GM19351 (cell line): Measurements from ENCODE around the gene HOXB3.

Experiments
- ATAC-seq: cut with Tn5 transposase; IDR thresholded peaks from one replicate; pipeline ENCODE4 v1.9.1; 2021; ENCODE audit warnings: mild to moderate bottlenecking, moderate library complexity; ENCODE audit not compliant: unreplicated experiment

Gene HOXB3

GRCh38 chr17:48589831-48590606 lies at the start of gene HOXB3:
TSS of gene HOXB3 (minus strand) at chr17:48590241. CDS start at chr17:48552474, 37,767 bp downstream.
- ATAC-seq = no peak

DNA sequence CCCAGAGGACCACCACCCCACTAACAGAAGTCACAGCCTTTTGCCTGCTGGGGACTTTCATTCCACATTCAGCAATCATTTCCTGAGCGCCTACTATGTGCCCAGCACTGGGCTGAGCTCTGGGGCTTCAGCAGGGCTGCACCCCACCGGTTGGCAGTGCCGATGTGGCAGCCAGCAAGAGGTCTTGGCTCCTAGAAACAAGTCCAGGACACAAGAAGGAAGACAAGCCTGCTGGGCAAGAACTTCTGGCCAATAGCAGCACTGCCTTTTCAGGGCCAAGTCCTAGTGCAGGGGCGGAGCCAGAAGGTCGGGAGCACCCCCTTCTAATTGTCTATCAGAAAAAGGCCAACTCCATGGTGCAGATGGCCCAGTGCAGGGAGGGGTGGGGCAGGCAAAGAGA lies 49.1 kb upstream of the HOXB3 start:
- ATAC-seq = no peak

DNA sequence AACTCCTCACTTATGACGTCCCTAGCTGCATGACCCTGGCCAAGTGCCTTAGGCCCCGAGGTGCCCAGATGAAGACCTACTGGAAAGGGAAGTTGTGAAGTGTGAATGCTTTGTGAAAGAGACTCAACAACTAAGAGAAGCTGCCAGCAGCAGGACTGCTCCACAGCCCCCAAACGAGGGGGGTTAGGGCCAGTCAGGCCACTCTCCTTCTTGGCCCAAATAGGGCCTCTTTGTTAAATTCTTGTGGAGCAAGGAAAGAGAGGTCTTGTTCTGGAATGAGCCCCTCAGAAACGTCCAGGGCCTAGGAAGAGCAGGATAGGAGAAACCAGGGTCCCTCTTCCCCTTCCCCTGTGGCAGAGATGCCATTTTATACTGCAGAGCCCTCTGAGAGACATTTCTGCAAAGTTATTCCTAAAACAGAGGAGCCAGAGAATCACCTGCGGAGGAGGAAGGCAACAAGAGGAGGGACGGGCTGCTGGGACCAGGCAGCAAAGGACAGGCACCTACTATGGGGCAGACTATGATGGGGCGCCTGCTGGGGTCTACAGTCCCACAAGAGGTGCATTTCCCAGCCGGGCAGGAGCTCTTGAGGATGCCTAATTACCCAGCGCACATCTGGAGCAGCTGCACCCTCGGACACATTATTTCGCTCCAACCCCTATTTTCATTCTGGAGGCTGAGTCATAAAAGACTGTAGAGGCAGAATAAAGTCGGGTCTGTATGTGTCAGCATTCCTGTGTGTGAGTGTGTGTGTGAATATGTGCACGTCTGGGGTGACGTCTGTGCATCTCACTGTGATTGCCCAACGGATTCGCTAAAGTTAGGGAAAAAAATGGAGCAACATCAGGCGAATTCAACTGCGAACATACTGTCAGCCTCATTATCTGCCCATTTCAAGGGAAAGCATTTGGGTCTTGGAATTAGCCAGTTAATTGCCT lies 47.6 kb upstream of the HOXB3 start:
- ATAC-seq = no peak

DNA sequence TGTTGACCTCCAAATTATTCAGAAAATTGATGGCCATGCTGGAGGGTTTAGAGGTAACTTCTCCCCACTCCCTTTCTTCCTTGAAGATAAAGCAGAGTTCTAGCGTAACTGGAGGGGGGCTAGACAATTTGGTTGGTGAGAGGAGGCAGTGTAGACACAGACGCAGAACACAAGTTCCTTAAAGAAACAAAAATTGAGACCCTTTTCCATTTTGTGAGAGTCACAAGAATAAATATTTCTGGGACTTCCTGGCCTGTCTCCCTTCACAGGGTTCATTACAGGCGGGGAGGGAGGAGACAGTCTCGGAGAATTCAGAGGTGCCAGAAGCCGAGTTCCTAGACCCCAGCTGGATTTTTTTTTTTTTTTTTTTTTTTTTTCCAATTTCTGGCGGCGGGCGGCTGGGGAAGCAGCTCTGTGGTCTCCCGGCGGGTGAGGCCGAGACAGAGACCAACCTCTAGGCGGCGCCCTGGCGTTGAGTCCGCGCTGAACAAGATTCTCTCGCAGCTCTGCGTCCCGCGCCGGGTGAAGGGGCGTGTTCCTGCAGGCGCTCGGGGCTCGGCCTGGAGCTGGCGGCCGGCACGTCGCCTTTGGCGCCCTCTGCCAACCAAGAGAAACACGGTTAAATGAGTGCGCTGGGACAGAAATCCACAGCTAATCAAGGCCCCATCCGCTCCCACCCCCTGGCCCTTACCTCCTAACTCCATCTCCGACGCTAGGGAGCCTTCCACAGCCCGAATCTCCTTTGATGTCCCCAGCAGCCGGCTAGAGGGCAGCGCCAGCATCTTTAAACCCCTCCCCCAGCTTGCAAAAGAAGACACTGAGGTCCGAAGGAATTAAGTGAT lies 46.4 kb upstream of the HOXB3 start:
- ATAC-seq = no peak

GRCh38 chr17:48634493-48635208 lies 44.6 kb upstream of the HOXB3 start:
- no peak for ATAC-seq

DNA sequence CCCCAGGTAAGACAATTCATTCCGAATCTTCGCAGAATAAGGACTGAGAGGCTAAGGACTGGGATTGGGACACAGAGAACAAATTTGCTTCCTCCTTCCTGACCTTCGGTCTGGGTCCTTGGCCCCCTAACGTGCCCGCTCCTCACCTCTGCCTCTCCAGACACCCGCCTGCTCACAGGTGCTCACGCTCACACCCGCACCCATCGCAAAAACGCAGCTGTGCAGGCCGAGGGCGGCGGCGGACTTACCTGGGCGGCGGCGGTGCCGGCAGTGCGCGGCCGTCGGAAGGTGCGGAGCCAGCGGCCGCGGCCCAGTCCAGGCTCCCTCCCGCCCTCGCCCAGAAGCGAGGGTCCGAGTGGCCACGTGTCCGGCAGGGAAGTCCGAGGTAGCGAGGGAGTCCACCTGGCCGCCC lies 43.2 kb upstream of the HOXB3 start:
- ATAC-seq = no peak

- no peak for ATAC-seq
These were observed 42.7 kb upstream of the HOXB3 start for GRCh38 chr17:48632579-48633265.

DNA sequence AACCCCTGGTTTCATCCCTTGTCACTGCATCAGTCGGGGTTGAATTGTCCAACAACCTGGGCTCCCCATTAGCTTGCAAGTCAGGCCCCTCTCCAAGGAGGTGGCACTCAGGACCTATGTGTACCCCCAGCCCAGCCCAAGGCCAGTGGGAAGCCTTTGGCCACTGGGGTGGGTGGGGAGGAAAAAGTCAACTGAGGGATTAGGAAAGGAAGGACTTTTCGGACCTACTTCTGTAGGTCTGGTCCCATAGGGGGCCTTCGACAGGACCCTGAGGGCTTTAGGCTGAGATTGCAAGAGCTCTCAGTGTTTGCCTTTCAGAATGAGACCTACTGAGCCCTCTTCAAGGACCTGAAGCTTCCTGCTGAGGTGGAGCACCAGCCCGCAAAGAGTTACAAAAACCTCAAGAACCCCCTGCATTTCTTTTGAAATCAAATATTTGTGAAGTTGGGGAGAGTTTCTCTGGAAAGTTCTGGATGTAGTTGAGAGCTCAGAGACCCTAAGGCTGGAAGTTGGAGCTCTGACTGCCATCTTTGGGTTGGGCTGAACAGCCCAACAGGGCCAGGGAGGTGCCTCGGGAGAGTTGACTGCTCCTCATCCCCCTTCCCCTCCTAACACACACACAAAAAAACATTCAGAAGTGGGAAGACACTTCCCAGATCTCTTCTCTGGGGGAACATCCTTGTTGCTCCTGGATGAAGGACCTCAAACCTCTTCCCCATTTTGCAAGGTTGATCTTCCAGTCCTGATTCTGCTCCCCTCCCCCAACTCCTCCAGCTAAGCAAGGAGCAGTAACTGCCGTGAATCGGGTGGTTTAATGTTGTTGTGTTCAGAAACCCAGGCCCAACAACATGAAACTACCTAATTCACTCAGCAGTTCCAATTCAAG lies 41.9 kb upstream of the HOXB3 start:
- no peak for ATAC-seq

DNA sequence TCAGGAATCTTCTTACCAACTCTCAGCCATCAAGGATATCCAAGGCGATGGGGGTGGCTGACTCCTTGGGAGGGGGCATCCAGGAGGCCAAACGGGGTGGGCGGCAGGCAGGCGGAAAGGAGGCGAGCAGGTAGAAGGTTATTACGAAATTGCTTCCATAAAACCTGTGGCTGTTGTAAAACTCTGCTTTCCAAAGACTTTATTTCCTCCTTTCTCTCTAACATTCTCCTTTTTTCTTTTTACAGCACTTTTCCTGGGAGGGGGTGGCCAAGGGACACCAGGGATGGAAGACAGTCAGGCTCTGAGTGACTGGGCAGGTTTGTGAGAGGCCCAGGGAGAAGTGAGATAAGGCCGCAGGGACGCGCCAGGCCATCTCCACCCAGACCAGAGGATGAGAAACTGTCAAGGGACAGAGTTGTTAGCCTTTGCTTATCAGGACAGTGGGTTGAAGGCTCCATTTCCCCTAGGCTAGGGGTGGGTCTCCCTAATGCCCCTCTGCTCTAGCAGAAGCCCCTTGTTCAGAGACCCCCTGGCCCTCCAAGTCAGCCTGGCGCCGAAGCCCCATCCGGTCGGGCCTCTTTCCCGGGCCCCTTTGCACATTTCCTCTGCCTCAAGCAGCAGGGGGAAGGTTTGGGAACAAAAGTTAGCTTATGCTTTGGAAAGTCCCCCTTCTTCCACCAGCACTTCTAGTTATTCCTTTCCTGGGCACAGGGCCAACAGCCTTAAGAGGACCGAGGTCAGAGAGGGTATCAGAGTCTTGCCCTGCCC lies 41.1 kb upstream of the HOXB3 start:
- ATAC-seq = no peak

GRCh38 chr17:48630009-48630924 lies 40.2 kb upstream of the HOXB3 start:
- ATAC-seq = no peak

DNA sequence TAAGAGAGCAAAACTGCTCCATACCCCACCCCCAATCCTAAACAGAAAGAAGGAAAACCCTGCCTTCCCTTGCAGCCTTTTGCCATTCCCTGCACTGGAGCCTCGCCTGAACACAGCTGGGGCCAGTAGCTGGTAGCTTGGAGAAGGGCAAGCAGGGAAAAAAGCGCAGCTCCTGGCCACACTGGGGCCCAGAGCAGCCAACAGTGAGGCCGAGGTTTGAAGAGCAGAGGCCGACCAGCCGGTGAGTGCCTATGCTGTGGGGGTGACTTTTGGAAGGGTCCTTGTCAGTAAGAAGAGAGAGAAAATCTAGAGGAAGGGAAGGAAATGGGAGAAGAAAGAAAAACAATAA lies 39.3 kb upstream of the HOXB3 start:
- ATAC-seq = no peak

DNA sequence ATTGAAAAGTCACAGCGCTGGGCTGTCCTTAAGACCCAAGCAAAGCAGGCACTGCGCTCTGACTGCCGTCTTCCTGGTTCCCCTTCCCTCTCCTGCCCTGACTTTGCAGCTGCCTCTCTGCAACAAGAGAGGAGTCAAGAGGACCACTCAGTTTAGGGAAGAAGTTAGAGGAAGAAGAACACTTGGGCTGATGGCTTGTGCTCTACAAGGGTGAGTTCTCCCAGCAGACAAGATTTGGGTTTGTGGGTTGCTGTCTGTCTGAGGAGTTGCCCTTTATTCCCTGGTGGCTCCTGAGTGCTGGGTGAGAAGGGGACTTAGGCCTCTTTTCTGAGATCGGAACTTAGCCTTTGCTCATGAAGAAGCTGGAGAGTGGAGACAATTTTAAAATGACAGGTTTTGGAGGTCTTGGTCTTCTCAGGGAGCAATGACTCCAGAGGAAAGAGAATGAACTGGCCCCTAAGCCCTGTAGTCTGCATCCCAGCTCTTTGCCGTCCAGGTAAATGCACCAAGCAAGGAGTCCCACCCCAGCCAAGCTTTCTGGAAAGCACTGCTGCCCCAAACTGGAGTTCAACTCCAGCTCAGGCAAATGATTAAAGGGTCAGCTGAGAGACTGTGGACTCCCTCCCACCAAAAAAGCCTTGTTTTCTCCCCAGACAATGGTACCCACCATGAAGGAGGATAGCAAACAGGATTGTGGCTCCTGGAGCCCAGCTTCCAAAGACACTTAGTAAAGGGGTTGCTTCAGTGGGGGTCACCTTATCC lies 38.8 kb upstream of the HOXB3 start:
- ATAC-seq = no peak

- ATAC-seq = no peak
These were observed 37.8 kb upstream of the HOXB3 start for GRCh38 chr17:48627623-48628521.

DNA sequence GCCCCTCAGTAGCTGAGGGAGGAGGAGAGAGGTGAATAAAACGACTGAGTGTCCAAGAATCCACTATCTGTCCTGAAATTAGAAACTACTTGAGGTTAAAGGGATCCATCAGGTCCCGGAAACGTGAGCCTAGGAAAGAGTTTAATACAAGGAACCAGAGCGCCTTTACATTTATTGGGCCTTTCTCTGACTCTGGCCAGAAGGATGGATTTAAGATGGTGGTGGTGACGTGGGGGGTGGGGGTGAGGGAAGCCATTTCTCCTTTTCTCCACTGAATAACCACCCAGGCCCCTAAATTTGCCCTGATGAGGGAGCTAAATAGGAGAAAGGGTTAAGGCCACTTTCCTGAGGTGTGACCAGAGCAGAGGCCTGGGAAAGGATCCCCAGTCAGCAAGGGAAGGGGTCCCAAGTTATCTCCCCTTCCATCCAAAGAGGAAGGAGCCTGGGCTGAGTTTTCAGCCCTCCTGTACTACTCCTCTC lies 37.1 kb upstream of the HOXB3 start:
- ATAC-seq = no peak
